ENCODE results near the gene TARS2. TPM values are rescaled to one million over a fixed set of nuclear protein-coding genes. Genes with fewer than 3 reads are reported as not detected.

TARS2 gene
- total and polyA plus RNA-seq, 2 of the 13 experiments (the other 11 are each of a cell fraction or from before 2014, with no cell fraction given): 21.3 to 22.8 TPM

GRCh38 chr1:150516050-150516591, 28.9 kb downstream of the TARS2 start (continued):
- TF ChIP-seq ZBTB37 (CRISPR knock-in tag; IDR thresholded peaks at IDR 0.05): no peak
- TF ChIP-seq ZFP90 (CRISPR knock-in tag; IDR thresholded peaks at IDR 0.05; ENCODE audit: borderline replicate concordance): peak; percentile 30; the same call in 1 of the 2 replicates
- TF ChIP-seq REPIN1 (CRISPR knock-in tag; IDR thresholded peaks at IDR 0.05; ENCODE audit: borderline replicate concordance, low read depth): no peak
- TF ChIP-seq ZFYVE20 (CRISPR knock-in tag; IDR thresholded peaks at IDR 0.05; ENCODE audit: borderline replicate concordance, low read depth): no peak
- TF ChIP-seq ZNF564 (CRISPR knock-in tag; IDR thresholded peaks at IDR 0.05): peak; percentile 26; the same call in 1 of the 2 replicates
- TF ChIP-seq ZNF337 (CRISPR knock-in tag; IDR thresholded peaks at IDR 0.05; ENCODE audit: borderline replicate concordance, low read depth): no peak
- TF ChIP-seq ZNF879 (CRISPR knock-in tag; IDR thresholded peaks at IDR 0.05): no peak
- TF ChIP-seq MXD4 (CRISPR knock-in tag; IDR thresholded peaks at IDR 0.05): no peak
- no peak; the same call in 1 of the 2 replicates for TF ChIP-seq IRF1 (CRISPR knock-in tag; IDR thresholded peaks at IDR 0.05; ENCODE audit: low read depth)
- TF ChIP-seq CHCHD3 (CRISPR knock-in tag; IDR thresholded peaks at IDR 0.05): no peak
- no peak for TF ChIP-seq CC2D1A (CRISPR knock-in tag; IDR thresholded peaks at IDR 0.05)
- TF ChIP-seq ZNF616 (CRISPR knock-in tag; IDR thresholded peaks at IDR 0.05; ENCODE audit: low read depth): 0 out of 2 replicates have a peak, but pooled peaks have one; percentile 14
- no peak for TF ChIP-seq ZNF781 (CRISPR knock-in tag; IDR thresholded peaks at IDR 0.05; ENCODE audit: borderline replicate concordance, not compliant biosample characterization)
- 0 out of 2 replicates have a peak, but pooled peaks have one; percentile 68 for TF ChIP-seq ZNF446 (CRISPR knock-in tag; IDR thresholded peaks at IDR 0.05)
- TF ChIP-seq SRSF1 (optimal IDR thresholded peaks at IDR 0.05; ENCODE audit: low read depth, low read length): peak; percentile 61
- TF ChIP-seq ARHGAP35 (CRISPR knock-in tag; IDR thresholded peaks at IDR 0.05; ENCODE audit: borderline replicate concordance): no peak
- TF ChIP-seq KLF16 (CRISPR knock-in tag; IDR thresholded peaks at IDR 0.05): no peak
- no peak for TF ChIP-seq ZNF3 (CRISPR knock-in tag; IDR thresholded peaks at IDR 0.05)
- TF ChIP-seq ZBTB4 (CRISPR knock-in tag; IDR thresholded peaks at IDR 0.05; ENCODE audit: borderline replicate concordance): no peak
- TF ChIP-seq ZNF607 (CRISPR knock-in tag; IDR thresholded peaks at IDR 0.05; ENCODE audit: borderline replicate concordance): 0 out of 2 replicates have a peak, but pooled peaks have one; percentile 51
- peak in 1 of 2 experiments; percentile 55; a peak in 2 of 4 replicates for TF ChIP-seq ATF4 (CRISPR knock-in tag; IDR thresholded peaks at IDR 0.05)
- no peak for TF ChIP-seq ZNF225 (CRISPR knock-in tag; IDR thresholded peaks at IDR 0.05)
- TF ChIP-seq ZNF343 (CRISPR knock-in tag; IDR thresholded peaks at IDR 0.05): no peak
